ENCODE results near the gene STK32B.

DNA sequence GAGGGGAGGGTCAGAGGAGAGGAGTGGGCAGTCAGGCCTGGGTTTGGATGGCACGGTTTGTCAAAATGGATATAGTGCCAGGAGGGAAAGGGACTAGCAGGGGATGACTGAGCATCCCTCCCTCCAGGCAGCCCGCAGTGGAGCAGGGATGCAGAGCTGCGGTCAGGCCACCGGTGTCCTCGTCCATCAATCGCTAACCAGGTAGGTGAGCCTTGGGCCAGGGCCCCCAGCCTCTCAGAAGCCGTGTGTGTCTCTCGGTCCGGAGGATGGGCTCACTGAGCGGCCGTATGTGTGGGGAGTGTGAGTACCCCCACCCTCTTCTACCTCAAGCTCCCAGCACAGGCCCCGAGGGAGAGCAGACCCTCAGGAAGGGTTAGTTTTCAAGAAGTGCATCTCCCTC, 31.5 kb upstream of the STK32B start:
- TF ChIP-seq, protein P1, sequence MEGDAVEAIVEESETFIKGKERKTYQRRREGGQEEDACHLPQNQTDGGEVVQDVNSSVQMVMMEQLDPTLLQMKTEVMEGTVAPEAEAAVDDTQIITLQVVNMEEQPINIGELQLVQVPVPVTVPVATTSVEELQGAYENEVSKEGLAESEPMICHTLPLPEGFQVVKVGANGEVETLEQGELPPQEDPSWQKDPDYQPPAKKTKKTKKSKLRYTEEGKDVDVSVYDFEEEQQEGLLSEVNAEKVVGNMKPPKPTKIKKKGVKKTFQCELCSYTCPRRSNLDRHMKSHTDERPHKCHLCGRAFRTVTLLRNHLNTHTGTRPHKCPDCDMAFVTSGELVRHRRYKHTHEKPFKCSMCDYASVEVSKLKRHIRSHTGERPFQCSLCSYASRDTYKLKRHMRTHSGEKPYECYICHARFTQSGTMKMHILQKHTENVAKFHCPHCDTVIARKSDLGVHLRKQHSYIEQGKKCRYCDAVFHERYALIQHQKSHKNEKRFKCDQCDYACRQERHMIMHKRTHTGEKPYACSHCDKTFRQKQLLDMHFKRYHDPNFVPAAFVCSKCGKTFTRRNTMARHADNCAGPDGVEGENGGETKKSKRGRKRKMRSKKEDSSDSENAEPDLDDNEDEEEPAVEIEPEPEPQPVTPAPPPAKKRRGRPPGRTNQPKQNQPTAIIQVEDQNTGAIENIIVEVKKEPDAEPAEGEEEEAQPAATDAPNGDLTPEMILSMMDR (IDR thresholded peaks at IDR 0.05) = no peak
- no peak for TF ChIP-seq POLR2A (IDR thresholded peaks at IDR 0.05)
